Chondrocyte (in vitro differentiated cells): ENCODE results near the gene NPR1. TPM values are rescaled to one million over a fixed set of nuclear protein-coding genes. Genes with fewer than 3 reads are reported as not detected.

ENCODE experiments used
- DNase-seq: peaks from one replicate; pipeline ENCODE4 v3.0.0; 2021; ENCODE audit warnings: mixed read lengths, low spot score
- H3K27ac Mint-ChIP-seq: one replicate; pipeline ENCODE4 v1.8.0; 2021; ENCODE audit warnings: mild to moderate bottlenecking, moderate library complexity, mixed read lengths; ENCODE audit not compliant: unreplicated experiment
- H3K27me3 Mint-ChIP-seq: 2 replicates; pipeline ENCODE4 v1.8.0; 2021; ENCODE audit warnings: low read depth, mixed read lengths
- H3K36me3 Mint-ChIP-seq: 2 replicates; pipeline ENCODE4 v1.8.0; 2021; ENCODE audit warnings: low read depth, mixed read lengths
- H3K4me1 Mint-ChIP-seq: 2 replicates; pipeline ENCODE4 v1.8.0; 2021; ENCODE audit warnings: low read depth, mild to moderate bottlenecking, mixed read lengths
- H3K4me3 Mint-ChIP-seq: one replicate; pipeline ENCODE4 v1.8.0; 2021; ENCODE audit warnings: mild to moderate bottlenecking, moderate library complexity, mixed read lengths; ENCODE audit not compliant: unreplicated experiment
- H3K9me3 Mint-ChIP-seq: 2 replicates; pipeline ENCODE4 v1.8.0; 2021; ENCODE audit warnings: low read depth, mixed read lengths
- total RNA-seq: library from RNA; stranded (reverse); gene quantifications from 3 replicates; pipeline ENCODE4 v1.2.1, GENCODE V29; 2021
- TF ChIP-seq, protein P1 (sequence below): fragments of 200-600 bp; sonication (generic); IDR thresholded peaks from 2 replicates; pipeline ENCODE4 v1.5.0; 2021; ENCODE audit warnings: antibody characterized with exemption, mild to moderate bottlenecking, moderate library complexity

Gene NPR1
- total RNA-seq, 1 donor from 2014 or later, result 0.27 TPM

DNA sequence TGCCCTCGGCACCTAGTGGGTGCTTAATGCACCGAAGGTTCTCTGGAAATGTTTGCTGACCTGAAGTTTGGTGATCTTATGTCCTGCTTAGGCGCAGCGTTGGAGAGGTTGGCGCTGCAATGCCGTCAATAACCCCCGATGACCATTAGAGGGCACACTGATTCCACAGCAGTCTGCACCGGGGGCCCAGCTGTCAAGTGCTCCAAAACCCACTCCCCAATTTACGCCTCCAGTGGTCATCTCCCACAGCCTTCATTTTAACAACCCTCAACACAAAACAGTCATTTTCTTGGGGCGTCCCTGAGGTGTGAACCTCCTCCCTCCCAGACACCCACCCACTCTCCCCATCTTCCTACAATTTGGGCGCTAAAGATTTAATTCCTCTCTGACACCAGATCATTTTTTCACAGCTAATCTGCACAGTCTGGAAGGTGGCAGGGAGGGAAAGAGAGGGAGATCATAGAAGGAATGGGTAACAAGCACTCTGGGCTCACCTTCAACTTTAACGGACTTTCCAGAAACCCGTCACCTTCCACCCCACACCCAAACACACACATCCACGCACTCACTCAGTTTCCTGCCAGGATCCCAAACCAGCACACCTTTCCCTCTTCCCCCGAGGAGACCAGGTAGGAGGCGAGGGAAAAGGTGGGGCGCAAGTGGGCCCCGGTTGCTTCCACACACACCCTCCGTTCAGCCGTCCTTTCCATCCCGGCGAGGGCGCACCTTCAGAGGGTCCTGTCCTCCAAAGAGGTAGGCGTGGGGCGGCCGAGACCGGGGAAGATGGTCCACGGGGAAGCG, 570 bp upstream of the NPR1 start:
- no peaks in the 10 kb centered on the region for H3K36me3 Mint-ChIP-seq
- H3K27ac Mint-ChIP-seq, result no peak overlapping the region
- peaks cover 33% of the 10 kb centered on the region for H3K27me3 Mint-ChIP-seq
- DNase-seq, result no peak
- H3K4me3 Mint-ChIP-seq, result peak overlapping the region; percentile 72
- H3K9me3 Mint-ChIP-seq, result no peaks in the 10 kb centered on the region
- TF ChIP-seq, protein P1, sequence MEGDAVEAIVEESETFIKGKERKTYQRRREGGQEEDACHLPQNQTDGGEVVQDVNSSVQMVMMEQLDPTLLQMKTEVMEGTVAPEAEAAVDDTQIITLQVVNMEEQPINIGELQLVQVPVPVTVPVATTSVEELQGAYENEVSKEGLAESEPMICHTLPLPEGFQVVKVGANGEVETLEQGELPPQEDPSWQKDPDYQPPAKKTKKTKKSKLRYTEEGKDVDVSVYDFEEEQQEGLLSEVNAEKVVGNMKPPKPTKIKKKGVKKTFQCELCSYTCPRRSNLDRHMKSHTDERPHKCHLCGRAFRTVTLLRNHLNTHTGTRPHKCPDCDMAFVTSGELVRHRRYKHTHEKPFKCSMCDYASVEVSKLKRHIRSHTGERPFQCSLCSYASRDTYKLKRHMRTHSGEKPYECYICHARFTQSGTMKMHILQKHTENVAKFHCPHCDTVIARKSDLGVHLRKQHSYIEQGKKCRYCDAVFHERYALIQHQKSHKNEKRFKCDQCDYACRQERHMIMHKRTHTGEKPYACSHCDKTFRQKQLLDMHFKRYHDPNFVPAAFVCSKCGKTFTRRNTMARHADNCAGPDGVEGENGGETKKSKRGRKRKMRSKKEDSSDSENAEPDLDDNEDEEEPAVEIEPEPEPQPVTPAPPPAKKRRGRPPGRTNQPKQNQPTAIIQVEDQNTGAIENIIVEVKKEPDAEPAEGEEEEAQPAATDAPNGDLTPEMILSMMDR, result peak; percentile 94
- peaks cover 18% of the 10 kb centered on the region for H3K4me1 Mint-ChIP-seq

GRCh38 chr1:153679337-153680119, 1.0 kb downstream of the NPR1 start:
- DNase-seq, result no peak
- Mint-ChIP-seq H3K4me3 (peak overlapping the region; percentile 36), H3K9me3 (no peaks in the 10 kb centered on the region), H3K27ac (no peak overlapping the region), H3K4me1 (peaks cover 18% of the 10 kb centered on the region), H3K36me3 (no peaks in the 10 kb centered on the region), H3K27me3 (peaks cover 39% of the 10 kb centered on the region)
- TF ChIP-seq, protein P1, result peak; percentile 56

- H3K27me3 Mint-ChIP-seq, result peaks cover 39% of the 10 kb centered on the region
- H3K27ac Mint-ChIP-seq, result no peak overlapping the region
- no peaks in the 10 kb centered on the region for H3K36me3 Mint-ChIP-seq
- no peaks in the 10 kb centered on the region for H3K9me3 Mint-ChIP-seq
- TF ChIP-seq, protein P1, result no peak
- no peak for DNase-seq
- peak overlapping the region; percentile 36 for H3K4me3 Mint-ChIP-seq
- peaks cover 18% of the 10 kb centered on the region for H3K4me1 Mint-ChIP-seq
Observed at GRCh38 chr1:153680120-153680403, 1.6 kb downstream of the NPR1 start.

- TF ChIP-seq, protein P1, result no peak
- DNase-seq, result no peak
- H3K27me3 Mint-ChIP-seq, result peaks cover 47% of the 10 kb centered on the region
- H3K27ac Mint-ChIP-seq, result no peak overlapping the region
- peaks cover 15% of the 10 kb centered on the region for H3K4me1 Mint-ChIP-seq
- H3K9me3 Mint-ChIP-seq, result no peaks in the 10 kb centered on the region
- no peak overlapping the region for H3K4me3 Mint-ChIP-seq
- no peaks in the 10 kb centered on the region for H3K36me3 Mint-ChIP-seq
Observed at GRCh38 chr1:153682730-153683129, 4.2 kb downstream of the NPR1 start.

DNA sequence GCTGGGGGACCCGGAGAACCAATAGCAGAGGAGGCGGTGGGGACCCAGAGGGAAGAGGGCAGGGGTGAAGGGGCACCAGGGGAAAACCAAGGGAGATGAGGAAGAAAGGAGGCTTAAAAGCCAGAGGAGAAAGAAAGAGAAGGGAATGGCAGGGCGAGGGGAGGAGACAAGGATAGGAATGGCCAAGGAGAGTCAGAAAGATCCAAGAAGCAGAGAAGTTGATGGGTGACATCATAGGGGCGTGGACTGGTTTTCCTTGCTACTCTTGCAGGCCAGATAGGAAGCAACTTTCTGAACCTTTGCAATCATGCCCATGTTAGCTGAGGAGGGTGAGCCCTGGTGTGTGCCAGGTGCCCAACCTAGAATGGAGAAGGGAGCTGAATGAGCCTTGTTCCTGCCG, 5.4 kb downstream of the NPR1 start:
- no peaks in the 10 kb centered on the region for H3K9me3 Mint-ChIP-seq
- no peak for DNase-seq
- TF ChIP-seq, protein P1, result no peak
- no peak overlapping the region for H3K4me3 Mint-ChIP-seq
- peaks cover 4% of the 10 kb centered on the region for H3K4me1 Mint-ChIP-seq
- H3K36me3 Mint-ChIP-seq, result no peaks in the 10 kb centered on the region
- peaks cover 39% of the 10 kb centered on the region for H3K27me3 Mint-ChIP-seq
- no peak overlapping the region for H3K27ac Mint-ChIP-seq
